DMS 273 (cell line): Measurements from ENCODE around the gene TRIM48.
"Not testable (repeated sequence)": the region's sequence is repeated elsewhere in the genome, so short reads cannot be mapped to it uniquely, and the experiment has no call there.

Experiments
- DNase-seq: peaks from one replicate; lab custom pipeline; 2025; ENCODE audit not compliant: unreplicated experiment; lab: John Stamatoyannopoulos, UW

Gene TRIM48

DNA sequence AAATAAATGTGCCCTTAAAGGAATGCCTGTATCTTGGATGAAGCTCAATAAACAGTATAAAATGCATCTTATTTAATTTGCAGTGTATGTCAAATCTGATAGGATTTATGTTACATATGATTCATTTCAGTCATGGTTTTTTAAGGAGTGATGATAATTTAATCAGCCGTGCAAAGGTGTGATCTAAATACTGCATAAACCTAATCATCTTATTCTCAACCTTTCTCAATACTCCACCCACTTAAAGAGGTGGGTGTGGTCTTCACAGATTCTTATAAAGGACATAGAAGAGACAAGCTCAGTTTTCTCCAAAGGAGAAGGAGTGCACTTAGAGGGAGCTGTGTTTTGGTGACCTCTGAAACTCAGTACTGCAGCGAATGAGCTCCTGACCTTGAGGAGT, at the start of gene TRIM48:
TRIM48 (plus strand) TSS at position 301 of the 400 bp plus-strand sequence. CDS start 113 bp downstream, outside the sequence.
- DNase-seq = not testable (repeated sequence)

DNA sequence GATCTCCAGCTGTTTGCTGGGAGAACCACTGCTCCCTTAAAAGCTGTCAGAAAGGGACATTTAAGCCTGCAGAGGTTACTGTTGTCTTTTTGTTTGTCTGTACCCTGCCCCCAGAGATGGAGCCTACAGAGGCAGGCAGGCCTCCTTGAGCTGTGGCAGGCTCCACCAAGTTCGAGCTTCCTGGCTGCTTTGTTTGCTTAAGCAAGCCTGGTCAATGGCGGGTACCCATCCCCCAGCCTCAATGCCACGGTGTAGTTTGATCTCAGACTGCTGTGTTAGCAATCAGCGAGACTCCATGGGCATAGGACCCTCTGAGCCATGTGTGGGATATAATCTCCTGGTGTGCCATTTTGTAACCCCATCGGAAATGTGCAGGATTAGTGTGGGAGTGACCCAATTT, 23.6 kb upstream of the TRIM48 start:
- DNase-seq = not testable (repeated sequence)

- DNase-seq = no peak
Measured at GRCh38 chr11:55263081-55263480, 1.1 kb downstream of the TRIM48 start.
